ENCODE results near the gene ASCL1. TPM values are rescaled to one million over a fixed set of nuclear protein-coding genes. Genes with fewer than 3 reads are reported as not detected.
A peak's percentile ranks its signal among the peaks of the same experiment; 100 is the strongest.

The ASCL1 gene
- total and polyA plus RNA-seq, 11 donors = not detected

DNA sequence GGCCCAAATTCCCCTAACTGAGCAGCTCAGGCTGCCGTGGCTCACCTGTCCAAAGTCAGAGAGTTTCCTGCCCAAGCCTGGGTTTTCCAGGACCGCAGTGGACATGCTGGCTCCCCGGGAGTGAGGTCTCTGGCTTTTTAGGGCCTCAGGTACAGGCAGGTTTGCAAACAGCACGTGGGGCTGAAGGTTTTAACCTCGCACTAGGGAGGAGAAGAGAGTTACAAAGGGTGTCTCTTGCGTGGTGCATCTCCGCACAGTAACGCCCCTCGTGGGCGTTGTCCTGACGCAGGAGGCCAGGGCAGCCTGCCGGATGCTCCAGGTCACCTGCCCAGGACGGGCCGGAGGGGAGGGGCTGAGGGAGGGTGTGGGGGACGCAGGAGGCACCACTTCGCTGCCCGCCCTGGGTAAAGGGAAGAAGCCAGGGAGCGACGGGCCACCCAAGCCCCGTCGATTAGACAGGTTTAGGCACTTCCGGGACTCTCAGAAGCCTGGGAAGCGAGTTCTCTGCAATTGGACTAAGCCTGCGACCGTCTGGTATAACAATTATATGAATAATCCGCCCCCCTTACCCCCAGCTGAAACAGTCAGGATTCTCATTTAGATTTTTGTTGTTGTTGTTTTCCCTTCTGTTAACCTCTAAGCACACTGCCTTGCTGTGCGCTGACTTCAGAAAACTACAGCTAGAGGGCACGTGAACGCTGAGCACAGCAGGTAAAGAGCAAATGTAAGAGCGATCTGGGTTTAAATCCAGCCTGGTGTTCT lies 40.3 kb upstream of the ASCL1 start, which contains the start of gene PAH:
Gene PAH (minus strand): TSS at position 219 of the 762 bp plus-strand sequence. CDS start 114 bp downstream, at position 105.
- H3K27ac ChIP-seq = no peak within 1 kb of the TSS
- ATAC-seq = no peak
- H3K9me3 ChIP-seq = no peaks in the 10 kb centered on the region
- H3K4me1 ChIP-seq = peaks cover 0 to 5% (median 0%) of the 10 kb centered on the region in 12 donors
- TF ChIP-seq, protein P1, sequence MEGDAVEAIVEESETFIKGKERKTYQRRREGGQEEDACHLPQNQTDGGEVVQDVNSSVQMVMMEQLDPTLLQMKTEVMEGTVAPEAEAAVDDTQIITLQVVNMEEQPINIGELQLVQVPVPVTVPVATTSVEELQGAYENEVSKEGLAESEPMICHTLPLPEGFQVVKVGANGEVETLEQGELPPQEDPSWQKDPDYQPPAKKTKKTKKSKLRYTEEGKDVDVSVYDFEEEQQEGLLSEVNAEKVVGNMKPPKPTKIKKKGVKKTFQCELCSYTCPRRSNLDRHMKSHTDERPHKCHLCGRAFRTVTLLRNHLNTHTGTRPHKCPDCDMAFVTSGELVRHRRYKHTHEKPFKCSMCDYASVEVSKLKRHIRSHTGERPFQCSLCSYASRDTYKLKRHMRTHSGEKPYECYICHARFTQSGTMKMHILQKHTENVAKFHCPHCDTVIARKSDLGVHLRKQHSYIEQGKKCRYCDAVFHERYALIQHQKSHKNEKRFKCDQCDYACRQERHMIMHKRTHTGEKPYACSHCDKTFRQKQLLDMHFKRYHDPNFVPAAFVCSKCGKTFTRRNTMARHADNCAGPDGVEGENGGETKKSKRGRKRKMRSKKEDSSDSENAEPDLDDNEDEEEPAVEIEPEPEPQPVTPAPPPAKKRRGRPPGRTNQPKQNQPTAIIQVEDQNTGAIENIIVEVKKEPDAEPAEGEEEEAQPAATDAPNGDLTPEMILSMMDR (IDR thresholded peaks at IDR 0.05) = no peak
- no peak for TF ChIP-seq POLR2A (IDR thresholded peaks at IDR 0.05)
- DNase-seq = no peak
- no peaks in the 10 kb centered on the region for H3K36me3 ChIP-seq
- H3K4me3 ChIP-seq = peak within 1 kb of the TSS in 1 of 12 donors; percentile 28
- intact Hi-C loops (cut with DNase I) = no loop called here
- WGBS, 4 donors = 7 to 9% (median 8%) methylated on average over 23 to 30 of the region's 30 CpGs
- H3K27me3 ChIP-seq = peaks cover 0 to 27% (median 11%) of the 10 kb centered on the region in 9 donors

DNA sequence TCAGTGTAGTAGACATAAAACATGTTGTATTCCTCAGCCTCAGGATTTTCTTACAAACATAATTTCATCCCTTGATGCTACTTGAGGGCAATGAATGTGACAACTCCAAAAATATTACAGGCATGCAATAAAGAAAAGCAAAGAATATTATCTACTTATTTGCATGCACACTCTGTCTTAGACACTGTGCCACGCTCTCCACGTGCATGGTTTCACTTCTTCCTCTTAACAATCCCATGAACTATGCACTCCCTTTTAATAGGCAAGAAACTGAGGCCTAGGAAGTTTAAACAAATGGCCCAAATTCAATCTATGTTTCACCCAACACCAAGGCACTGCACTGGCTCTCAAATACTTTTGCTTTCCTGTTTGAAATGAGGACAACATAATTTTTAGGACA lies 38.6 kb upstream of the ASCL1 start:
- TF ChIP-seq POLR2A (IDR thresholded peaks at IDR 0.05) = no peak
- TF ChIP-seq, protein P1 (IDR thresholded peaks at IDR 0.05) = no peak
- H3K36me3 ChIP-seq = no peaks in the 10 kb centered on the region
- WGBS, 4 donors = 56 to 67% (median 64%) methylated on average over 2 of the region's 2 CpGs
- DNase-seq = no peak
- no peaks in the 10 kb centered on the region for H3K9me3 ChIP-seq
- peaks cover 0 to 27% (median 11%) of the 10 kb centered on the region in 9 donors for H3K27me3 ChIP-seq
- intact Hi-C loops (cut with DNase I) = no loop called here
- H3K27ac ChIP-seq = no peak overlapping the region
- H3K4me3 ChIP-seq = no peak overlapping the region
- peaks cover 0 to 5% (median 0%) of the 10 kb centered on the region in 12 donors for H3K4me1 ChIP-seq
- ATAC-seq = no peak

DNA sequence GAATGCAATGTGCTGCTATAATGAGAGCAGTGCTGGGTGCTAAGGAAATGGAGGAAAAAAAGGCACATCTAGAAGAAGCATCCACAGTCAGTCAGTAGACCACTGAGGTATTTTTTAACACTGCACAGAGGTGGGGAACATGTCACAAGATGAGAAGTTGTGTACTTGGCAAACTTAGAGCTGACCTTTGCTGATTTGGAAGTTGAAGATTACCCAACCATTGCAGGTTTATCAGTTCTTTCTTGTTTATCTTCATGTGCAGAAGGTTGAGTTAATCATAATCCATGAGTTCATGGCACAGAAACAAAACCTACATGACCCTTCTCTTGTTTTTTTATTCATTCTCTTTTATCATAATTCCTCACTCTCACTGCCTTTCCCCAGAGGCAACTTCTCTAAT lies 37.2 kb upstream of the ASCL1 start:
- TF ChIP-seq, protein P1 (IDR thresholded peaks at IDR 0.05) = no peak
- no peak for TF ChIP-seq POLR2A (IDR thresholded peaks at IDR 0.05)
- no peak overlapping the region for H3K4me3 ChIP-seq
- no peak for ATAC-seq
- peaks cover 0 to 5% (median 0%) of the 10 kb centered on the region in 12 donors for H3K4me1 ChIP-seq
- no peak overlapping the region for H3K27ac ChIP-seq
- DNase-seq = no peak
- H3K36me3 ChIP-seq = no peaks in the 10 kb centered on the region
- no peaks in the 10 kb centered on the region for H3K9me3 ChIP-seq
- intact Hi-C loops (cut with DNase I) = no loop called here
- peaks cover 0 to 27% (median 11%) of the 10 kb centered on the region in 9 donors for H3K27me3 ChIP-seq

DNA sequence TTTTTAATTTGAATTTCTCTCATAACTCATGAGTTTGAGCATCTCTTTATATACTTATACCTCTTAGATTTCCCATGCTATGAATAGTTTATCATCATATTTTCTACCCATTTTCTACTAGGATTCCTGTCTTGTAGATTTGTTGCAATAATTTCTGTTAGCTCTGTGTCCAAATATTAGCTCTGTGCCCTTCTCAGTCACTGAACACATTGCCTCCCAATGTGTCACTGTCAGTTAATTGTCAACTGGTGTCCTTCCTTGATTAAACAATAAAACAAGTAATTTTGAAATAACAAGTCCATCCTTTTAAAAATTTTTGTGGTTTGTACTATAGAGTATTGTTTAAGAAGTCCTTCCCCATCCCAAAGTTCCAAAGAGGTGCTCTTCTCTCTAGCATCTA lies 36.2 kb upstream of the ASCL1 start:
- no peak for ATAC-seq
- Histone ChIP-seq H3K4me3 (no peak overlapping the region), H3K27ac (no peak overlapping the region), H3K27me3 (peaks cover 0 to 27% (median 11%) of the 10 kb centered on the region in 9 donors), H3K36me3 (no peaks in the 10 kb centered on the region), H3K4me1 (peaks cover 0 to 5% (median 0%) of the 10 kb centered on the region in 12 donors), H3K9me3 (no peaks in the 10 kb centered on the region)
- DNase-seq = no peak
- TF ChIP-seq POLR2A (IDR thresholded peaks at IDR 0.05) = no peak
- TF ChIP-seq, protein P1 (IDR thresholded peaks at IDR 0.05) = no peak
- intact Hi-C loops (cut with DNase I) = no loop called here

Measured in heart left ventricle (tissue), 16 donors.